GM18909 (cell line): ENCODE data around the gene ARRDC3.
"Not testable (repeated sequence)": the region's sequence is repeated elsewhere in the genome, so short reads cannot be mapped to it uniquely, and the experiment has no call there.

Source experiments
- ATAC-seq: cut with Tn5 transposase; IDR thresholded peaks from one replicate; pipeline ENCODE4 v1.9.1; 2021; ENCODE audit warnings: mild to moderate bottlenecking; ENCODE audit not compliant: unreplicated experiment, poor library complexity

ARRDC3 gene

DNA sequence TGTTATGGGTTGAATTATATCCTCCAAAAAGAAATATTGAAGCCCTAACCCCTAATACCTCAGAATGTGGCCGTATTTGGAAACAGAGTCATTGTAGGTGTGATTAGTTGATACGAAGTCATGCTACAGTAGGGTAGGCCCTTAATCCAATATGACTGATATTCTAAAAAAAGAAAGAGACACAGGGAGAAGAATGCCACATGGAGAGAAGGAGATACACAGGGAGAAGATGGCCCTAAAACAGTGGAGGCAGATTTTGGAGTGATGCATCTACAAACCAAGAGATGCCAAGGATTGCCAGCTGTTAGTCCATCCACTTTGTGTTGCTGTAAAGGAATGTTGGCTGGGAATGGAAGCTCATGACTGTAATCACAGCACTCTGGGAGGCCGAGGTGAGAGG is 21.3 kb downstream of the ARRDC3 start:
- no peak for ATAC-seq

DNA sequence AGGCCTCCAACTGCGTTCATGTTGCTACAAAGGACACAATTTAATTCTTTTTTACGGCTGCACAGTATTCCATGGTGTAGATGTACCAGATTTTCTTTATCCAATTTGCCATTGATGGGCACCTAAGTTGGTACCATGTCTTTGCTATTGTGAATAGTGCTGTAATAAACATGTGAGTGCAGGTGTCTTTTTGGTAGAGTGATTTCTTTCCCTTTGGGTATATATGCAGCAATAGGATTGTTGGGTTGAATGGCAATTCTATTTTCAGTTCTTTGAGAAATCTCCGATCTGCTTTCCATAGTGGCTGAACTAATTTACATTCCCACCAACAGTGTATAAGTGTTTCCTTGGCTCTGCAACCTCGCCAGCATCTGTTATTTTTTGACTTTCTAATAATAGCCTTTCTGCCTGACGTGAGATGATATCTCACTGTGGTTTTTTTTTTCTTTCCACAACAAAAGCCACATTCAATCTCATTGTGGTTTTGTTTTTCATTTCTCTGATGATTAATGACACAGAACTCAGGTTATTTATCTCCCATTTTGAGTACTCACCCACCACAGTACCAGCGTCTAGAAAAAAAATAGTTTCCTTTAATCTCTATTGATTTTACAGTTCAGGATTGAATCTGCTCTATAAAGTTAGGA is 21.9 kb downstream of the ARRDC3 start:
- ATAC-seq, result peak; percentile 91

DNA sequence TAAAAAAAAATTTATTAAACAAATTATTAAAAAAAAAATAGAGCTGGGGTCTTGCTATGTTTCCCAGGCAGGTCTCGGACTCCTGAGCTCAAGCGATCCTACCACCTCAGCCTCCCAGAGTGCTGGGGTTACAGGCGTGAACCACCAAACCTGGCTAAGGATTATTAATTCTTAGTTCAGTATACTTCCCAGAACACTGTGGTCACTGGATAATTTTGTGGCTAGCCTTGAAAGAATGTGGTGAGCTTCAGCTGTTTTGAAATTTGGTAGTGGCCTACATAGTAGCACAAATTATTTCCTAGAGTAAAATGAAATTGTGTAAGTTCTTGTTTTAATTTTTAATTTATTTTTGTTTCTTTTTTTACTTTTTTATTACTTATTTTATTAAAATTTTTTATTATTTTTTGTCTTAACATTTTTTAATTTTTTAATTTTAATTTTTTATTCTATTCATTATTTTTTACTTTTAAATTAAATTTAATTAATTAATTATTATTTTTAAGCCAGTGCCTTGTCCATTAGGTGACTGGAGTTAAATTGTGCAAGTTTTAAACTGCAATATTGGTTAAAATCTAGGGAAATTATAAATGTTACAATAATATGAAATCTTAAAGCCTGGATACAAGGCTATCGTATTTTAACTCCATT is 23.0 kb downstream of the ARRDC3 start:
- ATAC-seq, result no peak

DNA sequence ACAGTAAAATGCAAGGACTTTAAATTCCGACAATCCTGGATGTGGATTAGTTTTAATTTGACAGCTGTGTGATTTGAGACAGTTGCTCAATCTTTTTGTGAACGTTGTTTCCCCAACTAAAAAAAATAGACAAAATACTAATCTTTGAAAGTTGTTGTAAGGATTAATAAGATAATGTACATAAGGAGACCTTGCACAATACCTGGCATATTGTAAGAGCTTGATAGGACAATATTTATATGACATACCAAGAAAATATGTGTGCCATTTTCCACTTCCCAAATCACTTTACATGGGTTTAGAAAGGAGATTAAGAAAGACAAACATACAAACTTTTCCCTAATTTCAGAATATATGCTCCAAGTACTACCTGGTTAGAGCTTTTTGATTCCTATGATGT is 25.3 kb downstream of the ARRDC3 start:
- no peak for ATAC-seq

DNA sequence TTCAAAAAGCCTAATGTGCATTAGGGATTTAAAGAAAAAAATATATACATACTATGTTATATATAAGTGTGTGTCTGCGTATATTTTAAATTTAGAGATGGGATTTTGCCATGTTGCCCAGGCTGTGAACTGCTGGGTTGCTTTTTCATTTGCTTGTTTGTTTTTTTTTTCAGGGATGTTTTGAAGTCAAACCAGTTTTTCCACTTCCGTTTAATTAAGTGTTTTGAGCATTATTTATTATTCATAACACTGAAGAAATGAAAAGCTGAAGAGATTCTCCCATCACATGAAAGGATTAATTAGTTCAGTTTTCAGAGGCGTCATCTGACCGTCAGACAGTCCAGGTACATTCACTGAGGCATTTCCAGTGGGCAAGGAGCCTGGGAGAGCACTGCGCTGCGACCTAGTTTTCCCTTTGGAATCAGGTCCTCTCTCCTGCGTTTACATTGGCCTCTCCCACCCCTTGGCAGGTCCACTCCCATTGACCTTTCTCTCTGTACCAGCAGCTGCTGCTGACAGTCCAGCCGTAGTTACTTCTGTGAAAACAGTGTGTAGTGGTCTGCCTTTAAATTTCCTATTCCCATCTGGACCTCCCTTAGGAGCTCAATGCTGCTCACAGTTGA is 26.0 kb downstream of the ARRDC3 start:
- no peak for ATAC-seq

DNA sequence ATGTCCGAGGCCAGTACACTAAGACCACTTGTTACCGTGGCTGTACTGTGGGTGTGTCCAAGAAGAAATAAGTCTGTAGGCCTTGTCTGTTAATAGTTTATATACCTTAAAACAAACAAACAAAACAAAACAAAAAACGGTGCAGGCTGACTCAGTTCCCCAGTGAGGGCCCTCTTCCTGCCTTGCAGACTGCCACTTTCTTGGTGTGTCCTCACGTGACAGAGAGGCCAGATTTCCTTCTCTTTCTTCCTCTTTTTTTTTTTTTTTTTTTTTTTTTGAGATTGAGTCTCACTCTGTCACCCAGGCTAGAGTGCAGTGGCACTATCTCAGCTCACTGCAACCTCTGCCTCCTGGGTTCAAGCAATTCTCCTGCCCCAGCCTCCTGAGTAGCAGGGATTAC is 28.2 kb downstream of the ARRDC3 start:
- not testable (repeated sequence) for ATAC-seq

DNA sequence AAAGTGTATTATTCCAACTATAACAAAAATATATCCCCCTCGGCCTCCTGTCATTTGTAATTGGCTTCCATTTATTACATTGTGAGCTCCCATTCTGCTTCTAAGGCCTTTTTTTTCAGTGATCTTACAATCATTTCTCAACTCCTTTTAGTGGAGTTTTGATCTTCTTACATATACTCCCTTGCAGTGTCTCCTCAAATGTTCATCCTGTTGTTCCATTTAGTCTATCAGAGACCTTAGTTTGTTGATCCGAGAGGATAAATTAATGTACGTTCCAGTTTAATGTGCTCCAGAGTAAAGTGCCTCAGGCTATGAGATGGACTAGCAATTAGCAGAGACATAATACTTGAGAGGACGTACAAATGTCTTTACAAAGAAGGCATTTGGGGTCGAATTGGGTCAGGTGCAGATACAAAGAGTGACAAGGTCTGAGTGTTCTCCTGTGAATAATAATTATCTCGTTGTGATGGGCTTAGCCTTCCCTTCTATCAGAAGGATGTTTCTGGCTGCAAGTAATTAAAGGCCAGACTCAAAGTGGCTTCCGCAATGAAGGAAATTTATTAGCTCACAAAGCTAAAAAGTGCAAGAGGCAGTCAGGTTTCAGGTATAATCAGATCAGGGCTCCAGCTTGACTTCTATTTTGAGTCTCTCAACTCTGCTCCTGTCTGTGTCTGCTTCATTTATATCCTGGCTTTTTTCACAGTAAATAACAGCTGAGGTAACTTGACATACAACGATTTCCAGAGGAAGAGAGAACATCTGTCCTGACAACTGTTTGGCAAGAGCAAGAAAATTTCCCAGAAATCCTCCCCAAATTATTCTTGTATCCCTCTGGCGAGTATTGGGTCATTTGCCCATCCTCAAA is 30.1 kb downstream of the ARRDC3 start:
- no peak for ATAC-seq

DNA sequence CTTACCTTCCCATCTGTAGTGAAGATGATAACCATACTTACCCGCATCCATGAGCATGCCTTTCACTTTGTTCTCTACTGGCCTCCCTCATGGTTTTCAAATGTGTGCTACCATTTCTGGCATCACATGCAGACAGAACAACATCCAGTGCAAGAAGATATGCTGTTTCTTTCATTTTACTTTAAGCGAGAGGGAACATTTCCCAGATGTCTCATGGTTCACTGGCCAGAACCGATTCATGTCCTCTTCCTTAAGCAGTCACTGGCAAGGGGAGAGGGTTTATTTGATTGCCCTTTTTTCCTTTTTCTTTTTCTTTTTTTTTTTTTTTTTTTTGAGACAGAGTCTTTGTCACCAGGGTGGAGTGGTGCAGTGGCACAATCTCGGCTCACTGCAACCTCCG is 37.7 kb downstream of the ARRDC3 start:
- ATAC-seq, result no peak

DNA sequence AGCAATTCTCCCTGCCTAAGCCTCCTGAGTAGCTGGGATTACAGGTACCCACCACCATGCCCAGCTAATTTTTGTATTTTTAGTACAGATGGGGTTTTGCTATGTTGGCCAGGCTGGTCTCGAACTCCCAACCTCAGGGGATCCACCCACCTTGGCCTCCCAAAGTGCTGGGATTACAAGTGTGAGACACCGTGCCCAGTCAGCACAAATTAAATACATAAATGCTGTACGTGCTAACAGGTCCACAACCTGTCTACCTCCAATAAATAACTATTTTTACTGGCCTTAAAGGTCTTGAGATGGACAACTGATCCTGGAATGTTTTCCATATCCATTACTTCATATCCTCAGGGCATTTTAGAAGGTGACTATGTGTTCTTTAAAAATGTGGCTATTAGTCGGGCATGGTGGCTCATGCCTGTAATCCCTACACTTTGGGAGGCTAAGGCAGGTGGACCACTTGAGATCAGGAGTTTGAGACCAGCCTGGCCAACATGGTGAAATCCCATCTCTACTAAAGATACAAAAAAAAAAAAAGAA is 38.4 kb downstream of the ARRDC3 start:
- ATAC-seq, result not testable (repeated sequence)

DNA sequence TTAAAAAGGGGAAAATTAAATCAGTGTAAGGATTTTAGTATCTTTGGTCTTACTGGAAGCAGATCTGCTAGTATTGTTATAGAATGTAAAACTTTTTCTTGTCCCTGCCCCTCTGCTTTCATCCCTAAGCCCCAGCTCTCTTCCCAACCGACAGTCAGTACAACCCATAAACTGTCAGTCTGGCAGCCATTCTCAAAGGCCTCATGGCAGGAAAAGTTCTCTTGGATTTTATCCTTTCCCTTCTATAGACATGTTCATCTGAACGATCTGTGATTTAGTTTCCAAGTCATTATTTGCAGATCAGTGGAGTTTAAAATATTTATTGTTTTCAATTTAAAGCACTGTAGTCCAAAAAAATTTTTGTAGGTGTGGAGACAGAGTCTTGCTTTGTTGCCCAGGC is 39.2 kb downstream of the ARRDC3 start:
- ATAC-seq, result no peak

DNA sequence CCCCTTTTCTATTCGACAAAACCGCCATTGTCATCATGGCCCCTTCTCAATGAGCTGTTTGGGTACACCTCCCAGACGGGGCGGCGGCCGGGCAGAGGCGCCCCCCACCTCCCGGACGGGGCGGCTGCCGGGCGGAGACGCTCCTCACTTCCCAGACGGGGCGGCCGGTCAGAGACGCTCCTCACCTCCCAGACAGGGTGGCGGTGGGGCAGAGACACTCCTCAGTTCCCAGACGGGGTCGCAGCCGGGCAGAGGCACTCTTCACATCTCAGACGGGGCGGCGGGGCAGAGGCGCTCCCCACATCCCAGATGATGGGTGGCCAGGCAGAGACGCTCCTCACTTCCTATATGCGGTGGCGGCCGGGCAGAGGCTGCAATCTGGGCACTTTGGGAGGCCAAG is 40.2 kb downstream of the ARRDC3 start:
- not testable (repeated sequence) for ATAC-seq

DNA sequence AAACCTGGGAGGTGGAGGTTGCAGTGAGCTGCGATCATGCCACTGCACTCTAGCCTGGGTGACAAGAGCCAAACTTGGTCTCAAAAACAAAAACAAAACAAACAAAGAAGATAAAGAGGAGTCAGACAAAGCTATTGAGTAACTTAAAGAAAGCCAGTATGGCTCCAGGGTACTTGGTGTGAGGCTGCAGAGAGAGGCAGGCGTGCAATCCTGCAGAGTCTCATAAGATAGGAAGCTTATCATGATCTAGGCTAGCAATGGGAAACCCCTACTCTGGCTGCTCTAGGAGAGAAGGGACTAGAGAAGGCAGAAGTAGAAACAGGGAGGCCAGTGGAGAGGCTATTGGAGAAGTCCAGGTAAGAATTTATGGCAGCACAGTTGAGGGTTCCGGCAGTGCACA is 42.0 kb downstream of the ARRDC3 start:
- ATAC-seq, result no peak

DNA sequence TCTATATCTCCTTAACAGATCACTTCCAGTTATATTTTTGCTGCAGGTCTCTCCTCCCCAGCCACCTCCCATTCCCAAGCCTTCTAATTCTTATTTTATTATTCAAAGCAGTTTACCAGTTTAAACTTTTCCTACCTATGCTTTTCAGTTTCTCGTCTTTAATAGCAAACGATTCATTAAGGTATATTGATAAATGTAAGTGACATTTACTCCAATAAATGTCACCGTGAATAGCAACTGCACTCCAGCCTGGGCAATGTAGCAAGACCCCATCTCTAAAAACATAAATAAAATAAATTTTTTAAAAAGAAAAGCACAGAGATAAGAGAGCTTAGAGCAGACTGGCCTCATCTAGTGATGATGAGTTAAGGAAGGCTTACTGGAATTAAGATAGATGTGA is 42.6 kb downstream of the ARRDC3 start:
- ATAC-seq, result no peak

DNA sequence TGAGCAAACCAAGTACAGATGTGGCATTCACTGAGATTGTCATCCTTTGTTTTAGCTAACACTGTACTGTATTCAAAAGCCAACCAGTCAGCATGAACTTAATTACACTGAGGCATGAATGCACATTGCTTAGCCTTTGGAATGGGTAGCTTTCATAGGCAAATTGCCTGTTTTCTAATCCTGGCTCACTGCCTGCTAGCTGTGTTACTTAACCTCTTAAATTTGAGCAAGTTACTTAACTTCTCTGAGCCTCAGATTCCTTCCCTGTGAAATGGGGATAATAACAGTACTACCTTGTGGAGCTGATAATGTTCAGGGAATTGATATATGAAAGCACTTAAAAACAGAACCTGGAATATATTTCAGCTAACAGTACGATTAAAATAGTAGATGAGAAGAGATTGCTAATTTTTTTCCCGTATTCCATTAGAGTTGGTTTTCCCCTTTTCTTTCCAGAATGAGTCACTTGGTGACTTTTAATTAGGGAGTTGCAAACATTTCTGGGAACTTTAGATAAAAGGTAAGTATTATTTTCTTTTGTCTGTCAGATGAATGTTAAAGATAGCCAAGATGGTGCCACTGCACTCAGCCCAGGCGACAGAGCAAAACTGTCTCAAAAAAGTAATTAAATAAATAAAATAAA is 43.9 kb downstream of the ARRDC3 start:
- ATAC-seq, result no peak

DNA sequence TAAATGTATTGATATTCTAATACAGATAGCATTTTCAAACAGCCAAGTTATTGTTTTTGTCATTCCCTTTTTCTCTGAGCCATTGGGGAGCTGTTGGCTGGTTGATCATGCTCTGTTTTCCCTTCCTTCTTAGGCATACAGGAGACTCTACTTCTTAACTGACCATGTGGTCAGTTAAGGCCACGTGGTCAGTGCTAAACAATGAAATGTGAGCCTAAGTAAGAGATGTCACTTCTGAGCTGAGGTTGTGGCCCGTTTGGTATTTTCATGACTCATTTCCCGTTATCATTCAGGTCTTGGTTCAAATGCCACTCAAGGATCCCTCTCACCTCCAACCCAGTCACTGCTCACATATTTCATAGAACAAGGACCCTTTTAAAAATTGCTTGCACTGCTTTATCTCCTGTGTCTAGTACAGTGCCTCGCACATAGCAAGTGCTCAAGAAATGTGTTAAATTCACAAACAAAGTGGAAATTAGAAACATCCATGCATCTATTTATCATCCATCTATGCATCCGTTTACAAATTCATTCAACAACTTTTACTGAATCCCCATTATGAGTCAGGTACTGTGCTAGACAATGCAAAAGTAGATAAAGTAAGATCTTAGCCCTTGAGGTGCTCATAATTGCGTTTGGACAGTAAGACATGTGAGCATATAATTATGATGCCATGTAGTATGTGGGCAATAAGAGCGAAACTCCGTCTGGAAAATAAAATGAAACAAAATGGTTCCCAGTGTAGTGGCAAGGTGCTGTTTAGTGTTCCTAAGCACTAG is 50.7 kb downstream of the ARRDC3 start:
- ATAC-seq, result peak; percentile 89

DNA sequence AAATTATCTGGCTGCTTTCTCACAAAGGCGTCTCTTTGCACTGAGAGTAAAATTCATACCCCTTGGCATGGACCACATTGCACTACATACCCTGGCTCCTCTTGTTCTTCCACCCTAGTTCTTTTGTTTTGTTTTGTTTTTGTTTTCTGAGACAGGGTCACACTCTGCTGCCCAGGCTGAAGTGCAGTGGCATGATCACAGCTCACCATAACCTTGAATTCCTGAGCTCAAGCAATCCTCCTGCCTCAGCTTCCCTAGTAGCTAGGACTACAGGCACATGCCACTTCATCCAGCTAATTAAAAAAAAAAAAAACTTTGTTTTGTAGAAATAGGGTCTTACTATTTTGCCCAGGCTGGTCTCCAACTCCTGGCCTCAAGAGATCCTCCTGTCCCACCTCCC is 51.4 kb downstream of the ARRDC3 start:
- no peak for ATAC-seq

DNA sequence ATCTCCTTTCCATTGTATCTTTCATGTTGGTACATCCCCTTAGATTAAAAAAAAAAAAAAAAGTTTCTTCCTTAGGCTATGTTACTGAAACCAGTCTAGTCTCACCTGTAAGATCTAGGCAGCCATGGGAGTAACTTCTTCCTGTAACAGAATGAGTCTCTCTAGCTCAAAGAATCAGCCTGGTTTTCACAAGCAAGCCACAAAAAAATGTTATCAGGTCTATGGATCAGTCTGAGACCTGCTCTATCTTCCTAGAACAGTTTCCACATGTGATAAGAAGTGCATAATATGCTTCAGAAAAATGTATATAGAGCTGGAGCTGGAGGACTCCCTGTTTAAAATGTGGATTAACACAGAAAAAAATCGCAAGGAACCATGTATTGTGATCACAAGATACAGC is 53.8 kb downstream of the ARRDC3 start:
- ATAC-seq, result no peak

DNA sequence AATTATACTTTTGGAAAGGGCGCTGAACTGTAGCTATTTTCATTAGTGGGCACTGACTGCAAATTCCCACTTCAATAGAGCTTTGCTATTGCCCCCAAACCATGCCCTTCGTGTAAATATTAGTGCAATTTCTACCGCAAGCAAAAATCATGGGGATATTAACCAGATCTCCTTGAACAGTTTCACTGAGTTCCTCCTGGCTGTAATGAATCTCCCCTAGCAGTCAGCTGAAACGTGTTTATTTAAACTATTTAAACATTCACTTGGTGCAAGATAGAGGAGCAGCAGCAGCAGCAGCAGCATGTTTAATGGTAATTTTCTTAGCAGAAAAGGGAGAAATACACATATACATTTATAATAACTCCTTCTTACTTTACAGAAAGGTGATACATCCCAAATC is 54.4 kb downstream of the ARRDC3 start:
- ATAC-seq, result no peak

DNA sequence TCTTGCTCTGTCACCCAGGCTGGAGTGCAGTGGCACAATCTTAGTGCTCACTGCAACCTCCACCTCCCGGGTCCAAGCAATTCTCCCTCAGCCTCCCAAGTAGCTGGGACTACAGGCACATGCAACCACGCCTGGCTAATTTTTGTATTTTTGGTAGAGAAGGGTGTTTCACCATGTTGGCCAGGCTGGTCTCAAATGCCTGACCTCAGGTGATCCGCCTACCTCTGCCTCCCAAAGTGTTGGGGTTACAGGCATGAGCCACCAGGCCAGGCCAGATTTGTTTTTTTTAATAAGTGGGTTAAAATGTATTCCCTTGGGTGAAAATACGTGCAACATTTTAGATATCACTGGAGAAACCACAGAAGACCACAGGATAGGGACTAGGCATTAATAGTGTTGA is 60.1 kb downstream of the ARRDC3 start:
- ATAC-seq, result not testable (repeated sequence)
